MM.1S (cell line): ENCODE results near the gene CBLN3.

ENCODE experiments used
- EZH2phosphoT487 ChIP-seq: fragments of 300-600 bp; sonication (generic); IDR thresholded peaks from 2 replicates; pipeline ENCODE4 v1.6.1; 2018; ENCODE audit warnings: antibody characterized with exemption, low read length
- TF ChIP-seq, protein P1 (sequence below): fragments of 300-600 bp; sonication (generic); IDR thresholded peaks from 2 replicates; pipeline ENCODE4 v1.5.1; 2016; ENCODE audit warnings: antibody characterized with exemption, low read length, mixed read lengths

DNA sequence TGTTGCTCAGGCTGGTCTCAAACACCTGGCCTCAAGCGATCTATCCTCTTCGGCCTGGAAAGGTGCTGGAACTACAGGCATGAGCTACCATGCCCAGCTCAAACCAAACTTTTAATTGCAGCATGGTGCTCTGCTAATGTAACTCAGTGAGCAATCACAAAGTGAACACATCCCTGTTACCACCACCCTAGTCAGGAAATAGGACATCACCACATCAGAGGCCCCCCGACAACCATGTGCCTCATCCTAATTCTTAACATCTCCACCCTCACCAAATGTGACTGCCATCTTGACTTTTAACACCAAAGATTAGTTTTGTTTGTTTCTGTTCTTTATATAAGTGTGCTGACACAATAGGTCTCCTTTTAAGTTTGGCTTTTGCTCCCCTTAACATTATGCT, 35.9 kb upstream of the CBLN3 start:
- TF ChIP-seq, protein P1, sequence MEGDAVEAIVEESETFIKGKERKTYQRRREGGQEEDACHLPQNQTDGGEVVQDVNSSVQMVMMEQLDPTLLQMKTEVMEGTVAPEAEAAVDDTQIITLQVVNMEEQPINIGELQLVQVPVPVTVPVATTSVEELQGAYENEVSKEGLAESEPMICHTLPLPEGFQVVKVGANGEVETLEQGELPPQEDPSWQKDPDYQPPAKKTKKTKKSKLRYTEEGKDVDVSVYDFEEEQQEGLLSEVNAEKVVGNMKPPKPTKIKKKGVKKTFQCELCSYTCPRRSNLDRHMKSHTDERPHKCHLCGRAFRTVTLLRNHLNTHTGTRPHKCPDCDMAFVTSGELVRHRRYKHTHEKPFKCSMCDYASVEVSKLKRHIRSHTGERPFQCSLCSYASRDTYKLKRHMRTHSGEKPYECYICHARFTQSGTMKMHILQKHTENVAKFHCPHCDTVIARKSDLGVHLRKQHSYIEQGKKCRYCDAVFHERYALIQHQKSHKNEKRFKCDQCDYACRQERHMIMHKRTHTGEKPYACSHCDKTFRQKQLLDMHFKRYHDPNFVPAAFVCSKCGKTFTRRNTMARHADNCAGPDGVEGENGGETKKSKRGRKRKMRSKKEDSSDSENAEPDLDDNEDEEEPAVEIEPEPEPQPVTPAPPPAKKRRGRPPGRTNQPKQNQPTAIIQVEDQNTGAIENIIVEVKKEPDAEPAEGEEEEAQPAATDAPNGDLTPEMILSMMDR, result no peak
- TF ChIP-seq EZH2phosphoT487, result no peak
